ENCODE results near the gene CLCNKA. TPM values are rescaled to one million over a fixed set of nuclear protein-coding genes. Genes with fewer than 3 reads are reported as not detected.

CLCNKA gene
- total RNA-seq, 2 experiments from 2014 or later = not detected

GRCh38 chr1:16015960-16016901 is 5.6 kb upstream of the CLCNKA start:
- Histone ChIP-seq H3K27ac (ENCODE audit: low read depth, low read length, poor library complexity, severe bottlenecking) (no peak overlapping the region), H3K36me3 (ENCODE audit: insufficient read depth, low read length) (no peaks in the 10 kb centered on the region), H3K4me1 (ENCODE audit: insufficient read depth, low read length, poor library complexity, severe bottlenecking) (peaks cover 21% of the 10 kb centered on the region), H3K9me2 (ENCODE audit: insufficient read depth, low read length) (no peaks in the 10 kb centered on the region), H3K79me2 (ENCODE audit: insufficient read depth, low read depth, low read length) (no peaks in the 10 kb centered on the region), H3K4me2 (ENCODE audit: low read length) (no peak overlapping the region), H2AFZ (ENCODE audit: low read length) (no peak overlapping the region), H3K9me3 (ENCODE audit: low read length) (no peaks in the 10 kb centered on the region), H3K4me3 (ENCODE audit: low read depth, low read length, poor library complexity, severe bottlenecking) (no peak overlapping the region), H4K20me1 (ENCODE audit: insufficient read depth, low read length) (no peaks in the 10 kb centered on the region)
- BruUV-seq (replicated peaks) = no TSS peak
- DNase-seq (ENCODE audit: low spot score) = no peak
- TF ChIP-seq EZH2phosphoT487 (IDR thresholded peaks at IDR 0.05; ENCODE audit: borderline replicate concordance, low read depth, low read length) = no peak
- TF ChIP-seq, protein P1, sequence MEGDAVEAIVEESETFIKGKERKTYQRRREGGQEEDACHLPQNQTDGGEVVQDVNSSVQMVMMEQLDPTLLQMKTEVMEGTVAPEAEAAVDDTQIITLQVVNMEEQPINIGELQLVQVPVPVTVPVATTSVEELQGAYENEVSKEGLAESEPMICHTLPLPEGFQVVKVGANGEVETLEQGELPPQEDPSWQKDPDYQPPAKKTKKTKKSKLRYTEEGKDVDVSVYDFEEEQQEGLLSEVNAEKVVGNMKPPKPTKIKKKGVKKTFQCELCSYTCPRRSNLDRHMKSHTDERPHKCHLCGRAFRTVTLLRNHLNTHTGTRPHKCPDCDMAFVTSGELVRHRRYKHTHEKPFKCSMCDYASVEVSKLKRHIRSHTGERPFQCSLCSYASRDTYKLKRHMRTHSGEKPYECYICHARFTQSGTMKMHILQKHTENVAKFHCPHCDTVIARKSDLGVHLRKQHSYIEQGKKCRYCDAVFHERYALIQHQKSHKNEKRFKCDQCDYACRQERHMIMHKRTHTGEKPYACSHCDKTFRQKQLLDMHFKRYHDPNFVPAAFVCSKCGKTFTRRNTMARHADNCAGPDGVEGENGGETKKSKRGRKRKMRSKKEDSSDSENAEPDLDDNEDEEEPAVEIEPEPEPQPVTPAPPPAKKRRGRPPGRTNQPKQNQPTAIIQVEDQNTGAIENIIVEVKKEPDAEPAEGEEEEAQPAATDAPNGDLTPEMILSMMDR (conservative IDR thresholded peaks at IDR 0.05; ENCODE audit: low read length) = no peak
- ChIA-PET CTCF (ENCODE audit: unreplicated experiment) (interaction anchor here (0.7 kb wide), 1 partner anchor 27 kb away, joined by 5 read pairs; no protein-coding TSS in a partner anchor), POLR2A (no interaction called here)
- intact Hi-C loops (cut with micrococcal nuclease; ENCODE audit: unreplicated experiment) = no loop called here

DNA sequence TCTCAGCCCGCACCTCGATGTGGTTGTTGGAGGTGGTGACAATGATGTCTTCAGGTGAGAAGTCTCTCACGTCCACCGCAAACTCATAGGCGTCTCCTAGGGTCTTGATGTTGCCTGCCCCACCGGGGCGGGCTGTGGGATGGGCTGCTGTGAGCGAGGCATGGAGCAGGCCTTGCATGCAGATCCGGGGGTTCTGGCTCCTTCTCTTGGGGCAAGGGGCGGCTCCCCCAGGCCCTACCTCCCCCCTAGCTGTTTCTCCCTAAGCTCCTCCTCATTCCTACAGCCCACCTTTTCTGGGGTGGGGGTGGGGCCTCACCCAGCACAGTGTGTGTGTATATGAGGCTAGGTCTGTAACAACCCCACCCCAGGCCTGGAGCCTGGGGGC is 4.8 kb upstream of the CLCNKA start:
- no peaks in the 10 kb centered on the region for H3K9me2 ChIP-seq (ENCODE audit: insufficient read depth, low read length)
- no TSS peak for BruUV-seq (replicated peaks)
- no peaks in the 10 kb centered on the region for H3K36me3 ChIP-seq (ENCODE audit: insufficient read depth, low read length)
- no peak overlapping the region for H3K4me2 ChIP-seq (ENCODE audit: low read length)
- H3K9me3 ChIP-seq (ENCODE audit: low read length) = no peaks in the 10 kb centered on the region
- H3K4me1 ChIP-seq (ENCODE audit: insufficient read depth, low read length, poor library complexity, severe bottlenecking) = peaks cover 21% of the 10 kb centered on the region
- intact Hi-C loops (cut with micrococcal nuclease; ENCODE audit: unreplicated experiment) = no loop called here
- no peaks in the 10 kb centered on the region for H3K79me2 ChIP-seq (ENCODE audit: insufficient read depth, low read depth, low read length)
- H2AFZ ChIP-seq (ENCODE audit: low read length) = no peak overlapping the region
- POLR2A ChIA-PET = no interaction called here
- TF ChIP-seq EZH2phosphoT487 (IDR thresholded peaks at IDR 0.05; ENCODE audit: borderline replicate concordance, low read depth, low read length) = no peak
- TF ChIP-seq, protein P1 (conservative IDR thresholded peaks at IDR 0.05; ENCODE audit: low read length) = no peak
- no peak overlapping the region for H3K4me3 ChIP-seq (ENCODE audit: low read depth, low read length, poor library complexity, severe bottlenecking)
- CTCF ChIA-PET (ENCODE audit: unreplicated experiment) = no interaction called here
- H3K27ac ChIP-seq (ENCODE audit: low read depth, low read length, poor library complexity, severe bottlenecking) = no peak overlapping the region
- no peaks in the 10 kb centered on the region for H4K20me1 ChIP-seq (ENCODE audit: insufficient read depth, low read length)
- no peak for DNase-seq (ENCODE audit: low spot score)
